PFSK-1 (cell line): ENCODE measurements around the gene ATAD3A.

ENCODE experiments used
- FOXP2 ChIP-seq: optimal IDR thresholded peaks from 2 replicates; pipeline ENCODE3; 2011; ENCODE audit warnings: borderline replicate concordance, control low read depth, inconsistent platforms; ENCODE audit not compliant: insufficient read depth; ENCODE audit errors: extremely low read length, extremely low read depth
- POLR2AphosphoS5 ChIP-seq: IDR thresholded peaks from 2 replicates; pipeline ENCODE4 v1.6.1; 2012; ENCODE audit warnings: low read depth, mild to moderate bottlenecking, control low read depth, low read length, moderate library complexity
- REST ChIP-seq, 2 experiments: IDR thresholded peaks; 2 replicates each; pipeline versions ENCODE4 v1.6.1 to v1.8.0; 2011 to 2012; ENCODE audit warnings: low read depth in 2 of 2, low read length in 2 of 2, control low read depth in 1 of 2, inconsistent platforms in 1 of 2, mild to moderate bottlenecking in 1 of 2, moderate library complexity in 1 of 2; ENCODE audit not compliant: insufficient read depth in 1 of 2
- SIN3A ChIP-seq: IDR thresholded peaks from 2 replicates; pipeline ENCODE4 v1.6.1; 2012; ENCODE audit warnings: mild to moderate bottlenecking, low read length, moderate library complexity, borderline replicate concordance; ENCODE audit not compliant: insufficient read depth
- TAF1 ChIP-seq: IDR thresholded peaks from 2 replicates; pipeline ENCODE4 v1.6.1; 2012; ENCODE audit warnings: low read length, control low read depth, borderline replicate concordance; ENCODE audit not compliant: insufficient read depth

GRCh38 chr1:1551524-1552262, 39.7 kb downstream of the ATAD3A start:
- TF ChIP-seq POLR2AphosphoS5 (no peak), TAF1 (no peak), REST (IDR thresholded peaks at IDR 0.05; ENCODE audit: insufficient read depth in 1 of 2, low read depth in 2 of 2, low read length in 2 of 2) (no peak), SIN3A (no peak), FOXP2 (no peak)
